ENCODE results near the gene GRM6. TPM values are rescaled to one million over a fixed set of nuclear protein-coding genes. Genes with fewer than 3 reads are reported as not detected.

GRM6 gene
- not detected in 2 replicates for total RNA-seq

DNA sequence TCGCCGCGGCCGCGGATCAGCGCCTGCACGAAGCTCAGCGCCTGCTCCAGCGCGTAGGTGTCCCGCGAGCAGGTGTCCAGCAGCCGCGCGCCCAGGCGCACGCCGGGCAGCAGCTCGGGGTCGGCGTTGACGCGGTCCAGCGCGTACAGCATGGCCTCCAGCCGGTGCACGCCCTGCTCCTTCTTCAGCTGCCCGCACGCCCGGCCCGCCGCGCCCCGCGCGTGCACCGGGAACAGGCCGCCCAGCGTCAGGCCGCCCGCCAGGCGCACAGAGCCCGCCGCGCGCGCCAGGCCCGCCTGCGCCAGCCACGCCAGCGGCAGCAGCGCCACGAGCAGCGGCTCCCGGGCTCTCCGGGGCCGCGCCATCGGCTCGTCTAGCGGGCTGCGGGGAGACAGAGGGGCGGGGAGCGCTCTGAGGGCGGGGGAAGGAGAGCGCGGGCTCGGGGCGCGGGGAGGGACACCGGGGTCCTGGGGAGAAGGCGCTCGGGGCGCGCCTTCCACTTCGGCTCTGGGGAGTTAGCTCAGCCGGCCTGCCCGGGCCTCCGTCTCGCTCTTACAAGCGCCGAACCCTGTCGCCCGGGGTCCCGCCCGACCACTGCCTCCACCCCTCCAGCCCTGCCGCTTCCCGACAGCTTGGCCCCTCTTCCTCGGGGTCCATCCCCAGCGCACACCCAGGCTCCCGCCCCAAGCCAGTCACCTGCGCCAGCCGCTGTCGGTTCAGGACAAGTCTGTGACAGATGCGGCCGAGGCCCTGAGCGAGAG is at the start of gene GRM6:
Gene GRM6 (minus strand): TSS at position 741 of the 761 bp plus-strand sequence. CDS start 376 bp downstream, at position 365.

DNA sequence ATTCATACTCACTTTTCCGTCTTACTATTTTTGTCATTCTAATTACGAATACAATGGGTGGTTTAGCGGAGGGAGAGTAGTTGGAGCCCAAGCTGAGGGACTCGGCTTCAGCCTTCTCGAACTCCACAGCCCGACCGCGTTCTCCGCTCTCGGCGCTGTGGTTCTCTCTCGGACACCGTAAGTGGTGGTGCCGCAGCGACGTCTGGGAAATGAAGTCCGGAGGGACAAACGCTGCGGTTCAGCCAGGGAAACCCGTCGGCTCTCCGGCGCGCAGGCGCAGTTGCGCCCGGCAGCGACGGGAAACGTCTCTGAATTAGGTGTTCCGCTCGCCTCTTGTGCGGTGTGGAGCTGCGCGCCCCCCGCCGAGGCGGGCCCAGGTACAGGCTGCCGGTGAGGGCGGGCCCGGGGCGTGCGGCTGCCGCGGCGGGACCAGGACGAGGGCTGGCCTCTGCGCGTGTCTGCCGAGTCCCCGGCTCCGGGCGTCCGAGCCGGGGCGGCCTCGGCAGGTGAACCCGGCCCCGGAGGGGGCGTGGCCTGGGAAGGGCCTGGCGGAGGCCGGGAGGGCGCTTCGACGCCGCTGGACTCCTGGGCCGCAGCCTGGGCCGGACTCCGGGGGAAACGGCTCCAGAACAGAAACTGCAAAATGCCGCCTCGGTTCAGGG is 28.5 kb upstream of the GRM6 start, which contains the start of gene ZNF879:
Gene ZNF879 (plus strand): TSS at position 277 of the 662 bp plus-strand sequence. CDS start 1,201 bp downstream, outside the sequence.

GRCh38 chr5:178940569-178941360 is 54.4 kb downstream of the GRM6 start, which contains the start of gene ZNF454:
ZNF454 (plus strand) TSS chr5:178941198; CDS start chr5:178942792, 1,594 bp downstream.

Other genes with a start within 250 kb of the GRM6 start
- 3.0 and 5.8 TPM in 2 replicates for gene ZNF354B, start 135.4 kb downstream of the GRM6 start, total RNA-seq
- 0.18 and 0.58 TPM in 2 replicates for gene ZFP2, start 99.4 kb downstream of the GRM6 start, total RNA-seq
- 0.53 and 8.1 TPM in 2 replicates for gene ZNF454, start 54.1 kb downstream of the GRM6 start, total RNA-seq
- 1.9 and 2.9 TPM in 2 replicates for gene ZNF879, start 28.5 kb upstream of the GRM6 start, total RNA-seq
- 2.9 and 4.1 TPM in 2 replicates for gene ZNF354C, start 65.1 kb upstream of the GRM6 start, total RNA-seq